C4-2B (cell line): ENCODE measurements around the gene CCT8L2.
"Not testable (repeated sequence)": the region's sequence is repeated elsewhere in the genome, so short reads cannot be mapped to it uniquely, and the experiment has no call there.

Source experiments
- ZFX ChIP-seq: fragments of 450-650 bp; IDR thresholded peaks from 2 replicates; pipeline ENCODE4 v1.6.1; 2017
- TF ChIP-seq, protein P1 (sequence below): fragments of 450-650 bp; conservative IDR thresholded peaks from 2 replicates; pipeline ENCODE4 v1.5.1; 2017; ENCODE audit warnings: mild to moderate bottlenecking

DNA sequence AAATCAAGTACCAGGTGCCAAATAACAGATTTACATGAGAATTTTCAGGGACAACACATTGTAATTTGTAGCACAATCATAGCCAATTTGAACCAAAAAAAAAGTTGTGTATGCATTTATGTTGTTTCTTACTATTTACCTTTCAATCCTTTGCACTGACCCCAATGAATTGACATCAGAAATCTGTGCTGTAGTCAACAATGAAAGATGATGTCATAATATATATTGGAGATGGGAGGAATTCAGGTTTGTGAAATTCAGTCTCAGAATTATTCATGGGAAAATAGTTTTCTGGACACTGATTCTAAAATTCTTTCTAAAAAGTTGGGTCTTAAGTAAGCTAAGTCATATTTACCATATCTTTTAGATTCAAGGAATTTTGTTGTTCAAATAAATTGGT, 31.0 kb upstream of the CCT8L2 start:
- TF ChIP-seq, protein P1, sequence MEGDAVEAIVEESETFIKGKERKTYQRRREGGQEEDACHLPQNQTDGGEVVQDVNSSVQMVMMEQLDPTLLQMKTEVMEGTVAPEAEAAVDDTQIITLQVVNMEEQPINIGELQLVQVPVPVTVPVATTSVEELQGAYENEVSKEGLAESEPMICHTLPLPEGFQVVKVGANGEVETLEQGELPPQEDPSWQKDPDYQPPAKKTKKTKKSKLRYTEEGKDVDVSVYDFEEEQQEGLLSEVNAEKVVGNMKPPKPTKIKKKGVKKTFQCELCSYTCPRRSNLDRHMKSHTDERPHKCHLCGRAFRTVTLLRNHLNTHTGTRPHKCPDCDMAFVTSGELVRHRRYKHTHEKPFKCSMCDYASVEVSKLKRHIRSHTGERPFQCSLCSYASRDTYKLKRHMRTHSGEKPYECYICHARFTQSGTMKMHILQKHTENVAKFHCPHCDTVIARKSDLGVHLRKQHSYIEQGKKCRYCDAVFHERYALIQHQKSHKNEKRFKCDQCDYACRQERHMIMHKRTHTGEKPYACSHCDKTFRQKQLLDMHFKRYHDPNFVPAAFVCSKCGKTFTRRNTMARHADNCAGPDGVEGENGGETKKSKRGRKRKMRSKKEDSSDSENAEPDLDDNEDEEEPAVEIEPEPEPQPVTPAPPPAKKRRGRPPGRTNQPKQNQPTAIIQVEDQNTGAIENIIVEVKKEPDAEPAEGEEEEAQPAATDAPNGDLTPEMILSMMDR, result not testable (repeated sequence)
- TF ChIP-seq ZFX, result not testable (repeated sequence)
